ENCODE results near the gene FZD10. TPM values are rescaled to one million over a fixed set of nuclear protein-coding genes. Genes with fewer than 3 reads are reported as not detected.

The FZD10 gene, protein sequence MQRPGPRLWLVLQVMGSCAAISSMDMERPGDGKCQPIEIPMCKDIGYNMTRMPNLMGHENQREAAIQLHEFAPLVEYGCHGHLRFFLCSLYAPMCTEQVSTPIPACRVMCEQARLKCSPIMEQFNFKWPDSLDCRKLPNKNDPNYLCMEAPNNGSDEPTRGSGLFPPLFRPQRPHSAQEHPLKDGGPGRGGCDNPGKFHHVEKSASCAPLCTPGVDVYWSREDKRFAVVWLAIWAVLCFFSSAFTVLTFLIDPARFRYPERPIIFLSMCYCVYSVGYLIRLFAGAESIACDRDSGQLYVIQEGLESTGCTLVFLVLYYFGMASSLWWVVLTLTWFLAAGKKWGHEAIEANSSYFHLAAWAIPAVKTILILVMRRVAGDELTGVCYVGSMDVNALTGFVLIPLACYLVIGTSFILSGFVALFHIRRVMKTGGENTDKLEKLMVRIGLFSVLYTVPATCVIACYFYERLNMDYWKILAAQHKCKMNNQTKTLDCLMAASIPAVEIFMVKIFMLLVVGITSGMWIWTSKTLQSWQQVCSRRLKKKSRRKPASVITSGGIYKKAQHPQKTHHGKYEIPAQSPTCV
- not detected in 2 replicates for total RNA-seq (2014; rRNA removed; shearing (Covaris generic); ENCODE audit: low replicate concordance)

DNA sequence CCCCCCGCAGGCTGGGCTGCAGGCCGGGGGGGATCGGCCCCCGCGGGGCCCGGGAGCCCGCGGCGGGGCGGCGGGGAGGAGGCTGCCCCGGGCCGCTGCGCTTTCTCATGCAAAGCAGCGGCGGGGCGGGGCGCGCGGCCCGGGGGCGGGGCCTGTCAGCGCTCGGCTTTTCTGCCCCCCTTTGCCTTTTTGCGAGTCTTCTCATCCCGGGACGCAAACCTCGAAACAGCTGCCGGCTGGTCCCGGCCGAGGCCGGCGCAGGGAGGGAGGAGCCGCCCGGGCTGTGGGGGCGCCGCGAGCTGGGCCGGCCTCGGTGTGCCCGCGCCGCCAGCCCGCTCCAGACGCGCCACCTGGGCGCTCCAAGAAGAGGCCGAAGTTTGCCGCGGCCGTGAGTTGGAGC is at the start of gene FZD10:
FZD10 (plus strand) TSS at position 198 of the 400 bp plus-strand sequence. CDS start 479 bp downstream, outside the sequence.
- DNase-seq, result peak; percentile 49
- H3K36me3 ChIP-seq, result no peaks in the 10 kb centered on the region
- H3K27me3 ChIP-seq, result peaks cover 42% of the 10 kb centered on the region
- H3K9me3 ChIP-seq, result no peaks in the 10 kb centered on the region
- H3K4me3 ChIP-seq, result 0 out of 2 replicates have a peak within 1 kb of the TSS, but pooled peaks have one; percentile 13

DNA sequence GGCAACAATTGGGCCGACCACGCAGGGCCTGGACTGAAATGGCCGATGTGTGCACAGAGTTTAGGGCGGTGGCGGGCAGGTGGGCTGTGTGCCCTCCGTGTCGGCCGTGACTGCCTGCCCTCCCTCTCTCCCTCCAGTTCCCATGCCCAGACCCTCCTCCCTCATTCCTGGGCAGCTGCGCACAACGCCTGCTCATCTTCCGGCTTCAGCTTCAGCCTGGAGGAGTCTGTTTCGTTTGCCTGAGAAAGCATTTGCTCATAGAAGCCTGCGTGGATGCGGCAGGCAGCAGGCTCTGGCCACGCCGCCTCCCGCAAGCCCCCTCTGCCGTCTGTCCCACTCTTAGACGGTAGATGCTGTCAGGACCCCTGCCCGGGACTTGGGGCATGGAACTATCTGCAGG is 47.3 kb upstream of the FZD10 start:
- Histone ChIP-seq H3K9me3 (no peaks in the 10 kb centered on the region), H3K4me3 (no peak overlapping the region), H3K27me3 (no peaks in the 10 kb centered on the region), H3K36me3 (no peaks in the 10 kb centered on the region)
- DNase-seq, result no peak

DNA sequence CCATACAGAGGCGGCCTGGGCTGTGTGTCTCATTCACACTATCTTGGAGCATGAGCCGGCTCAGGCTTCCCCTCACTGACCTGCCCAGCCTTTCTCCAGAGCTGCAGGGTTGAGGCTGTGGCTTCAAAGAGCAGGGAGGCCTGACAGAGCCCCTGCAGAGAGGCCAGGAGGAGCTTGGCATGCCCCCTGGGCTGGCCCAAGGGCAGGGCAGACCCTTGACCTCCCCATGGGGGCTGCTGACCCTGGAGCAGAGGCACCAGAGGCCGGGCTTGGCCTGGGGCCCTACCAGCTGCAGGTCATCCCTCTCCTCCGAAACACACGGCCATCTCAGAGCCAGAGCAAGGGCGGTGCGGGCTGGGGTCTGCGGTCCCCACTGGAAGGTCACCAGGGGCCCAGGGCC is 46.6 kb upstream of the FZD10 start:
- H3K27me3 ChIP-seq, result no peaks in the 10 kb centered on the region
- no peak for DNase-seq
- H3K4me3 ChIP-seq, result no peak overlapping the region
- no peaks in the 10 kb centered on the region for H3K36me3 ChIP-seq
- H3K9me3 ChIP-seq, result no peaks in the 10 kb centered on the region

DNA sequence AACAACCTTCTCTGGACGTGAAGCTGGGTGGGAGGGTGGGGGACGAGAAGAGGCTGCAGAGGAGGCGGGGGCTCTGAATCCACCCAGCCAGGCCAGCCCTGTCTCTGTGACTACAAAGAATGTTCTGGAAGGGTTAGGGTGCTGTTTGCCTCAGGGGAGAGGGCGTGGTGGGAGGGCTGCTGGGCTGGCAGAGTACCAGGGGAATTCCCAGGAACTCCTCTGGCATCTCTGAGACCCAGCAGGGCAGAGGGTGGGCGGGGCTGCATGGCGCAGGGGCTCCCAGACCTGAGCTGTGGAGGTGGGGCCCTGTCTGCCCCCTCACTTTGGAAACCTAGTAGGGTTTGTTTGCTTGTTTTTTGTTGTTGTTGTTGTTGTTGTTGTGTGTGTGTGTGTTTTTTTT is 45.5 kb upstream of the FZD10 start:
- Histone ChIP-seq H3K4me3 (no peak overlapping the region), H3K27me3 (no peaks in the 10 kb centered on the region), H3K9me3 (no peaks in the 10 kb centered on the region), H3K36me3 (no peaks in the 10 kb centered on the region)
- DNase-seq, result no peak

DNA sequence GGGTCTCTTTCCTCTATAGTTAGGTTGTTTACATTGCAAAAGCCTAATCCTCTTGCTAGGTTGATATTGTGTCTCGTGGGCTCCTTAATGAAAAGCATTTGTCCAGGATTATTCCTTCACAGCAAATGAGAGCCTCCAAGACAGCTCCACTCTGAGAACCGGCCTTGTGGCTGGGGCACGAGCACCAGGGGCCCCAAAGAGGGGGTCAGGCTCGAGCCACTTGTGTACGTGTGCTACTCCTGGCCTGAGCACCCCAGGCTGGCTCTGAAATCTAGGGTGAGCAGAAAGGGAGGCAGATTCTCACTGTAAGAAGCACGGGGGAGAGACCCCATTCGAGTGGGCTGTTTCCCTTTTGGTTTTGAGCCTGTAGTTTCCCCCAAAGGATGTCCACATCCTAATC is 45.0 kb upstream of the FZD10 start:
- DNase-seq, result no peak
- Histone ChIP-seq H3K27me3 (no peaks in the 10 kb centered on the region), H3K9me3 (no peaks in the 10 kb centered on the region), H3K4me3 (no peak overlapping the region), H3K36me3 (no peaks in the 10 kb centered on the region)

DNA sequence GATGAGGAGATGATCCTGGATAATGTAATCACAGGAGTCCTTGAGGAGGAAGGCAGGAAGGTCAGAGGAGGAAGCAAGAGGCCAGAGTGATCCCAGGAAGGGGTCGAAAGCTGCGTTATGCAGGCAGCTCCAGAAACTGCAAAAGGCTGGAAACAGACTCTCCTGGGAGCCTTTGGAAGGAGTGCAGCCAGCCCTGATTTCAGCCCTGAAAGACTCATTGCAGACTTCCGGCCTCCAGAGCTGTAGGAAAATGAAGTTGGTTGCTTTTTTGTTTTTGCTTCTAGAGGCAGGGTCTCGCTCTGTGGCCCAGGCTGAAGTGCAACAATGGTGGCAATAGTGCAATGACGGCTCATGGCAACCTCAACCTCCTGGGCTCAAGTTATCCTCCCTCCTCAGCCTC is 44.6 kb upstream of the FZD10 start:
- Histone ChIP-seq H3K27me3 (no peaks in the 10 kb centered on the region), H3K36me3 (no peaks in the 10 kb centered on the region), H3K4me3 (no peak overlapping the region), H3K9me3 (no peaks in the 10 kb centered on the region)
- DNase-seq, result no peak

DNA sequence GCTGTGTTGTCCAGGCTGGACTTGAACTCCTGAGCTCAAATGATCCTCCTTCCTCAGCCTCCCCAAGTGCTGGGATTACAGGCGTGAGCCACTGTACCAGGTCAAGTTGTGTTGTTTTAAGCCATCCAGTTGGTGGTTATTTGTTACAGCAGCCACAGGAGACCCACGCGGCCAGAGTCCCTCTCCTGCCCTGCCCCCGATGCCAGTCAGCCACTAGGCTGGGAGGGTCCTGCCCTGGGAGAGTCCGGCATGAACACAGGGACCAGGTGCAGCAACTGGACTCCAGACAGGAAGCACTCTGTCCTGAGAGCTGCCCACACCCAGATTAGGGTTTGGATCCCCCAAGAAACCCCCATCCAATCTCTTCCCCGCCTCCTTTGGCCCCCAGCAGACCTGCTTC is 44.1 kb upstream of the FZD10 start:
- Histone ChIP-seq H3K4me3 (no peak overlapping the region), H3K36me3 (no peaks in the 10 kb centered on the region), H3K9me3 (no peaks in the 10 kb centered on the region), H3K27me3 (no peaks in the 10 kb centered on the region)
- no peak for DNase-seq

DNA sequence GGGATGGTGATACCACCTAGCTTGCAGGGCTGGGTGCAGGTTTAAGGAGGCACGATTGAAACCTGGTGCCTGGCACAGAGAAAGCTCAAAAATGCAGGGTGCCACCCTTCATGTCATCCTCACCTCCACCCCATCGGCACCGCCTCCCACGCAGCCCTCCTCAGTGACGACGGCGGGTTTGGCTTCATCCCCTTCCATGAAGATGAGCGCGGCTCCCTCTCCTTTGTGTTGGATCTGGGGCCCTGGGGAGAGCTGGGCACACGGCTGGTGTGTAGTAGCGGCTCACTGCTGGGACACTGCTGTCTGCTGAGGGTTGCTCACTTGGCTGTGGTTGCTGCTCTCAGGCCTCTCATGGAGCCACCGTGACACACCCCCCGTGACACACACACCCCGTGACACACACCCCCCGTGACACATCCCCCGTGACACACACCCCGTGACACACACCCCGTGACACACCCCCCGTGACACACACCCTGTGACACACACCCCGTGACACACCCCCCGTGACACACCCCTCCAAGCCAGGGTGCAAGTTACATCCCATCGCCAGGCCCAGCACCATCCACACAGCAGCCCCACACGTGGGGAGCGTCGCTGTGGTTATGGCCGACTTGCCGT is 42.9 kb upstream of the FZD10 start:
- Histone ChIP-seq H3K9me3 (no peaks in the 10 kb centered on the region), H3K36me3 (no peaks in the 10 kb centered on the region), H3K27me3 (no peaks in the 10 kb centered on the region), H3K4me3 (no peak overlapping the region)
- no peak for DNase-seq

DNA sequence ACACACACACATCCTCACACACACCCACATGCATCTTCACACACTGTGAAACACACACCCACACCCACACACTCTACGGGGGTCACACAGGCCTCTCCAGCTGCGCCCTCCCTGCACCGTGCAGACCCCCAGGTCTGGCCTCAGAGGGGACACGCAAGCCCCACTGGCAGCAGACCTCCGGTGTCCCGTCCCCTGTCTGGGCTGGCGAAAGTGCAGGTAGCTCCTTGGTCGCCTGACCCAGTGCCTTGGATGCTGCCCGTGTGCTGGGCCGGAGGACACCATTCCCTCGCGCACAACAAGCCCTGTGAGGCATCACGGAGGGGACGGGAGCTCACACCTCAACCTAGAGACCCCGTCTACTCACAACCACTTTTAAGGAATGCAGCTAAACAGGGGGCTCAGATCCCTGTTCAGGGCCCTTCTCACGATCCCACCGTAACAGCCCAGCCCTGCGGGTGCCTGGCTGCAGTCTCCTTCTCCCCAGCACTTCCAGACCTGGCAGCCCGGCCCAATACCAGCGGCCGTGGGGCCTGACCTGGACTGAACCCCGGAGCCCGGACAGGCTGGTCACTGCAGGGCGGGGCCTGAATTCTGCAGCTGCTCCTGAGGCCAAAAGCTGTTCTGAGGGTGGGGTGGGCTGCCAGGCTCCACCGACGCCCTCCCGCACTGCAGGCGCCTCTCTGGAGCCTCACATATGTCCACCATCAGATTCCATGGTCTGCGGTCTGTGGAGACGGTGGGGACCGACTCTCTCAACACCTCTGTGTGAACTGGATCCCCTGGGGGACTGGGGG is 42.1 kb upstream of the FZD10 start:
- DNase-seq, result no peak
- Histone ChIP-seq H3K27me3 (no peaks in the 10 kb centered on the region), H3K36me3 (no peaks in the 10 kb centered on the region), H3K4me3 (no peak overlapping the region), H3K9me3 (no peaks in the 10 kb centered on the region)

DNA sequence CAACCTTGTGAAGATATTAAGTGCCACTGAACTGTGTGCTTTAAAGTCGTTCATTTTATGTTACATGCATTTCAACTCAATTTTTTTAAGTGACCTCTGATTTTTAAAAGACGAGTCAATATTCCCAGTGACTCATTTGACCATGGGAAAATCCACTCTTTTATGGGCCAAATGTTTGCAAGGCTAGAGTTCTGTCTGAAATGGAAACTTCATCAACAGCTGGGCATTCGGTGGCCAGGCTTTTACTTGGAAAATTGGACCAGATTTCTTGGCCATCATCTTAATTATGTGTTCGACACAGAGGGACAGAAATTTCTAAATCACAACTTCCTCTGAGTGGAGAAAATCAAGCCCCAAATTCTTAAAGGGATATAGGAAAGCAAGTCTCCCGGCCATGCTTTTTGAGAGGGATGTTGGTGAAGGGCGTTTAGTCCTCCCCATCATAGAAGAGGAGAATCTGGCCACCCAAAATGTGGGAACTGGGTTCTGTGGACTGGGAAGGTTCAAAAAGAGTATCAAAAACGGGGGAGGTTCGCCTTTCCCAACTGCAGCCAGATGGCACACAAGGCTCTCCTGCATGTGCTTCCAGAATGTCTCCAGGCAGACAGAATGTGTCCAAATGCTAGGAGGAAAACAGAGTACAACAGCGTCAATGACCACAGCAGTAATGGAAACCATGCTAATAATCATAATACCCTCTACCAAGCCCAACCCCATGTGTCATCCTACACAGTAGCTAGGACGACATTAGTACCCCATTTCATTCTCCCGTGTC is 40.9 kb upstream of the FZD10 start:
- Histone ChIP-seq H3K27me3 (no peaks in the 10 kb centered on the region), H3K36me3 (no peaks in the 10 kb centered on the region), H3K4me3 (no peak overlapping the region), H3K9me3 (no peaks in the 10 kb centered on the region)
- no peak for DNase-seq

DNA sequence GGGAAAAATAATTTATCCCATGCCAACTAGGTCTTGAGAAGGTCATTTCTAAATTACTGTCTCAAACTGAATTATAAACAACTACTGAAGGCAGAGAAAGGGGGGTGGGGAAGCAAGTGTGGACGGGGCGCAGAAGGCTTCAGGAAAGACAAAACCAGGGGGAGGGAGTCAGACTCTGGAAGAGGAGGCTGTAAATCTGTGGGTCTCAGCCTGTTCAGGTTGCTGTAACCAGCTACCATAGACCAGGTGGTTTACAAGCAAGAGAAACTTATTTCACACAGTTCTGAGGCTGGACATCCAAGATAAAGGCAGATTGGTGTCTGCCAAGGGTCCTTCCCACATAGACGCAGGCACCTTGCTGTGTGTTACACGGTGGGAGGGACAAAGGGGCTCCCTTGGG is 39.9 kb upstream of the FZD10 start:
- H3K27me3 ChIP-seq, result no peaks in the 10 kb centered on the region
- no peaks in the 10 kb centered on the region for H3K36me3 ChIP-seq
- H3K4me3 ChIP-seq, result no peak overlapping the region
- H3K9me3 ChIP-seq, result no peaks in the 10 kb centered on the region
- no peak for DNase-seq

DNA sequence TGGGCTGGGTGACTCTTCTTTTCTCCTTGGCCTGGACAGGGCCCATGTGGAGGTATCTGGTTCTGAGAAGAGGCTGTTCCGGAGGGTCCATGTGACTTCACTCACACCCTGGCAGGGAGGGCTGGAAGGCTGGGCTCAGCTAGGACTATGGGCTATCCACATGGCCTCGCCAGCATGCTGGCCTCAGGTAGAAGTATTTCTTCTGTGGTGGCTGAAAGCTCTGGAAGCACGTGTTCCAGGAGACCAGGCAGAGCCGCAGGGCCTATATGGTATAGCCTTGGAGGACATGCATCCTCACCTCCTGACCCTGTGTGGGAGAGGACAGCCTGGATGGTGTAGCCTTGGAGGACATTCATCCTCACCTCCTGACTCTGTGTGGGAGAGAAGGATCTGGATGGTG is 38.2 kb upstream of the FZD10 start:
- Histone ChIP-seq H3K9me3 (peaks cover under 1% of the 10 kb centered on the region; the same call in 1 of the 2 replicates), H3K27me3 (no peaks in the 10 kb centered on the region), H3K4me3 (no peak overlapping the region), H3K36me3 (no peaks in the 10 kb centered on the region)
- no peak for DNase-seq

DNA sequence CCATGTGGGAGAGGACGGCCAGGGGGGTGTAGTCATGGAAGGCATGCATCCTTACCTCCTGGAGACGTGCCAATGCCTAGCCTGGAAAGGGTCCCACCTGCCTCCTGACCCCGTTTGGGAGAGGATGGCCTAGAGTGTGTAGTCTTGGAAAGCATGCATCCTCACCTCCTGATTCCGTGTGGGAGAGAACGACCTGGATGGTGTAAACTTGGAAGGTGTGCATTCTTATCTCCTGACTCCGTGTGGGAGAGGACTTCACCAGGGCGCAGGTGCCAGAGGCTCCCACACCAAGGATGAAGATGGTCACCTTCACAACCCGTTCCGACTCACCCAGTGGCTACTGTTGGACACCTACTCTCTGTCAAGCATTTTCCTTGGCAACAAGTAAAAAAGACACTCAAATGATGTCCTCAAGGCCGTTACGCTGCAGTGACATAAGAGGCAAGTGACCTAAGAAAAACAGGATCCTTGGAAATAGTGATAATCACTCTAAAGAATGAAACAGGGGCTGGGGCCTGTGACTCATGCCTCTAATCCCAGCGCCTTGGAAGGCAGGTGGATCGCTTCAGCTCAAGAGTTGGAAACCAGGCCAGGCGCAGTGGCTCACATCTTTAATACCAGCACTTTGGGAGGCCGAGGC is 37.5 kb upstream of the FZD10 start:
- Histone ChIP-seq H3K36me3 (no peaks in the 10 kb centered on the region), H3K4me3 (no peak overlapping the region), H3K27me3 (no peaks in the 10 kb centered on the region), H3K9me3 (peaks cover 2% of the 10 kb centered on the region; the same call in 1 of the 2 replicates)
- no peak for DNase-seq

DNA sequence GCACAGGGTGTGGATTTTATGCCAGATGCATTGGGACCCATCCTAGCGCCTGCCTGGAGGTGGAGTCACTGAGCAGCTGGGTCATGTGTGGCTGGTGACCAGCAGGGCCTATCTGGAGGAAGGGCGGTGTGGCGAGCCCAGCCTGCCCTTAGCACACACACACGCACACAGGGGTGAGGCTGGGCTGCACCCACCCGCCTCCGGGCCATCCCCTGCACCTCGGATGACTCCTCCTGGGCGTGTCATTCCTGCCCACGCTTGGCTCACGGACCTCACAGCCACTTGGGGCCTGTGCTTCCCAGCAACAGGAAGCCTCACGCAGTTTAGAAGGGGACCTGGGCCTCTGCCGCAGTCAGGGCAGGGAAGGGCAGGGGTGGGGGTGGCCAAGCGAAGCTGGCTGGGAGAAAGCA is 36.2 kb upstream of the FZD10 start:
- H3K27me3 ChIP-seq, result no peaks in the 10 kb centered on the region
- H3K36me3 ChIP-seq, result no peaks in the 10 kb centered on the region
- peak; percentile 58 for DNase-seq
- peaks cover 2% of the 10 kb centered on the region; the same call in 1 of the 2 replicates for H3K9me3 ChIP-seq
- no peak overlapping the region for H3K4me3 ChIP-seq

DNA sequence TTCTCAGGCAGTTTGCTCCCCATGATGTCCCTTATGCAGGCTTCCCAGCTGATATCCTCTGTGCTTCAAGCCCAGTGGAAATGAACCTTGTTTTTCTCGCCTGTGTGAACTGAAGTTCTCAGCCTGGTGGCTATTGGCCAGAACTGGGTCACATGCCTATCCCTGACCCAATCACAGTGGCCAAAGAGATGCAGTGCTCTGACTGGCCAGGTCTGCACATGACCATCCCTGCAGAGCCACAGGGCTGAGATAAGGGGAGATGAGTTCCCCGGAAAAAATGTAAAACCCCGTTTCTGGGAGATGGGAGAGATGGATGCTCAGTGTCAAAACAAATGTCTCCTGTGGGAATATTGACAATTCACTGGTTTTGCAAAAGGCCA is 34.7 kb upstream of the FZD10 start:
- peaks cover 4% of the 10 kb centered on the region for H3K27me3 ChIP-seq
- H3K36me3 ChIP-seq, result no peaks in the 10 kb centered on the region
- H3K9me3 ChIP-seq, result peaks cover 2% of the 10 kb centered on the region; the same call in 1 of the 2 replicates
- no peak overlapping the region for H3K4me3 ChIP-seq
- peak; percentile 36 for DNase-seq
